Neural crest cell (in vitro differentiated cells): ENCODE measurements around the gene USP6NL. TPM values are rescaled to one million over a fixed set of nuclear protein-coding genes. Genes with fewer than 3 reads are reported as not detected.
A peak's percentile ranks its signal among the peaks of the same experiment; 100 is the strongest.

Experiments
- DNase-seq: peaks from one replicate; pipeline ENCODE4 v3.0.0; 2021; ENCODE audit warnings: low read depth, mixed read lengths, low spot score
- H3K27ac Mint-ChIP-seq: one replicate; pipeline ENCODE4 v1.8.0; 2021; ENCODE audit warnings: mild to moderate bottlenecking, mixed read lengths; ENCODE audit not compliant: unreplicated experiment
- H3K27me3 Mint-ChIP-seq: 2 replicates; pipeline ENCODE4 v1.8.0; 2021; ENCODE audit warnings: low read depth, mild to moderate bottlenecking, mixed read lengths
- H3K36me3 Mint-ChIP-seq: 2 replicates; pipeline ENCODE4 v1.8.0; 2021; ENCODE audit warnings: low read depth, mild to moderate bottlenecking, mixed read lengths
- H3K4me1 Mint-ChIP-seq: 2 replicates; pipeline ENCODE4 v1.8.0; 2021; ENCODE audit warnings: mixed read lengths
- H3K4me3 Mint-ChIP-seq: one replicate; pipeline ENCODE4 v1.8.0; 2021; ENCODE audit warnings: mild to moderate bottlenecking, mixed read lengths
- H3K9me3 Mint-ChIP-seq: 2 replicates; pipeline ENCODE4 v1.8.0; 2021; ENCODE audit warnings: mixed read lengths
- CTCF ChIP-seq: fragments of 200-600 bp; sonication (generic); conservative IDR thresholded peaks from 2 replicates; pipeline ENCODE4 v1.5.0; 2021; ENCODE audit warnings: antibody characterized with exemption, mild to moderate bottlenecking
- total RNA-seq: library from RNA; stranded (reverse); gene quantifications from 2 replicates; pipeline ENCODE4 v1.2.1, GENCODE V29; 2021

Gene USP6NL
- total RNA-seq, 1 donor from 2014 or later: 35.3 TPM

GRCh38 chr10:11510736-11511135 is 100.7 kb downstream of the USP6NL start:
- peaks cover 21% of the 10 kb centered on the region for H3K4me1 Mint-ChIP-seq
- no peaks in the 10 kb centered on the region for H3K27me3 Mint-ChIP-seq

GRCh38 chr10:11510281-11510680 is 101.2 kb downstream of the USP6NL start:
- H3K27ac Mint-ChIP-seq: no peak overlapping the region
- H3K36me3 Mint-ChIP-seq: peaks cover 8% of the 10 kb centered on the region
- no peak overlapping the region for H3K4me3 Mint-ChIP-seq
- H3K9me3 Mint-ChIP-seq: no peaks in the 10 kb centered on the region
- DNase-seq: no peak
- H3K4me1 Mint-ChIP-seq: peaks cover 22% of the 10 kb centered on the region
- no peaks in the 10 kb centered on the region for H3K27me3 Mint-ChIP-seq
- TF ChIP-seq CTCF: no peak

More at GRCh38 chr10:11510736-11511135, 100.7 kb downstream of the USP6NL start:
- DNase-seq: no peak
- Mint-ChIP-seq H3K4me3 (no peak overlapping the region), H3K27ac (no peak overlapping the region), H3K36me3 (peaks cover 8% of the 10 kb centered on the region), H3K9me3 (no peaks in the 10 kb centered on the region)
- TF ChIP-seq CTCF: no peak

- Mint-ChIP-seq H3K27me3 (no peaks in the 10 kb centered on the region), H3K4me1 (peaks cover 27% of the 10 kb centered on the region), H3K4me3 (no peak overlapping the region), H3K27ac (no peak overlapping the region), H3K9me3 (no peaks in the 10 kb centered on the region), H3K36me3 (peaks cover 6% of the 10 kb centered on the region)
- DNase-seq: no peak
- no peak for TF ChIP-seq CTCF
Measured at GRCh38 chr10:11509036-11509435, 102.4 kb downstream of the USP6NL start.

GRCh38 chr10:11506247-11506789 is 105.1 kb downstream of the USP6NL start:
- Mint-ChIP-seq H3K4me1 (peaks cover 27% of the 10 kb centered on the region), H3K9me3 (no peaks in the 10 kb centered on the region), H3K36me3 (peaks cover 10% of the 10 kb centered on the region), H3K4me3 (no peak overlapping the region), H3K27me3 (no peaks in the 10 kb centered on the region), H3K27ac (no peak overlapping the region)
- no peak for TF ChIP-seq CTCF
- DNase-seq: no peak

GRCh38 chr10:11505639-11506038 is 105.8 kb downstream of the USP6NL start:
- no peaks in the 10 kb centered on the region for H3K9me3 Mint-ChIP-seq
- H3K4me1 Mint-ChIP-seq: peaks cover 27% of the 10 kb centered on the region
- H3K27me3 Mint-ChIP-seq: no peaks in the 10 kb centered on the region
- H3K4me3 Mint-ChIP-seq: no peak overlapping the region
- H3K27ac Mint-ChIP-seq: peak overlapping the region; percentile 39
- no peak for DNase-seq
- H3K36me3 Mint-ChIP-seq: peaks cover 10% of the 10 kb centered on the region
- no peak for TF ChIP-seq CTCF
